HK-2 (cell line): Measurements from ENCODE around the gene ANKRD36.
"Not testable (repeated sequence)": the region's sequence is repeated elsewhere in the genome, so short reads cannot be mapped to it uniquely, and the experiment has no call there.

ENCODE experiments used
- DNase-seq: peaks from one replicate; pipeline ENCODE4 v3.0.0-alpha.2; 2018; ENCODE audit not compliant: unreplicated experiment

Gene ANKRD36

GRCh38 chr2:97293687-97294086, 180.7 kb downstream of the ANKRD36 start:
- not testable (repeated sequence) for DNase-seq
